HEK293T (cell line): ENCODE results near the gene CACNG8.

Source experiments
- ELF4 ChIP-seq: fragments of 450-650 bp; IDR thresholded peaks from 2 replicates; pipeline ENCODE4 v1.6.1; 2017; ENCODE audit warnings: antibody characterized with exemption
- LEF1 ChIP-seq: fragments of 450-650 bp; IDR thresholded peaks from 2 replicates; pipeline ENCODE4 v1.6.1; 2017; ENCODE audit warnings: mild to moderate bottlenecking, borderline replicate concordance
- NFRKB ChIP-seq: fragments of 450-650 bp; IDR thresholded peaks from 2 replicates; pipeline ENCODE4 v1.6.1; 2016; ENCODE audit warnings: mild to moderate bottlenecking, moderate library complexity
- SUZ12 ChIP-seq: fragments of 450-650 bp; IDR thresholded peaks from 2 replicates; pipeline ENCODE4 v1.6.1; 2016; ENCODE audit warnings: mild to moderate bottlenecking
- TARDBP ChIP-seq: fragments of 450-650 bp; IDR thresholded peaks from 2 replicates; pipeline ENCODE4 v1.6.1; 2016
- ZNF384 ChIP-seq: fragments of 450-650 bp; IDR thresholded peaks from 2 replicates; pipeline ENCODE4 v1.6.1; 2016

- TF ChIP-seq ELF4, result no peak
- TF ChIP-seq LEF1, result no peak
- no peak for TF ChIP-seq TARDBP
- TF ChIP-seq SUZ12, result no peak
- no peak for TF ChIP-seq NFRKB
- no peak for TF ChIP-seq ZNF384
Observed at GRCh38 chr19:53951947-53952346, 10.8 kb upstream of the CACNG8 start.
